DMS114 treated with DMSO at 0.1 percent for 48 hours (cell line): ENCODE measurements around the gene CBLN3.
"Not testable (repeated sequence)": the region's sequence is repeated elsewhere in the genome, so short reads cannot be mapped to it uniquely, and the experiment has no call there.

Experiments used
- DNase-seq: peaks from one replicate; lab custom pipeline; 2025; ENCODE audit not compliant: unreplicated experiment; lab: John Stamatoyannopoulos, UW

CBLN3 gene

DNA sequence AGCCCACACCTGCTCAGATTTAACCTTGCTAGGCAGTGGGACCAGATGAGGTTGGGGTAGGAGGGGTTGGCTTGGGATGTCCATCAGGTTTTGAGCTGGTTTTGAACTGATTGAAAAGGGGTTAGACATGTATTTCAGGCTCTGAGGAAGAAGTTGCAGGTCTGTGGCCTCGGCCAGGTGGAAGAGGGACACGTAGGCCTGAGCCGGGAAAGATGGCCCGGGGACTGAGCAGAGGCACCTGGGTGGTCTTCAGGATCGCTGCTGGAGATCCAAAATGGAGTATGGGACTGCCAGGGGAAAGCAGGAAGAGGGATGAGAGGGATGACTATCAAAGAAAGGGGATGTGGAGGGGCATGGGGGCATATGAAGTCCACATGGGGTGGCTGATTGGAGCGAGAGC, 23.1 kb downstream of the CBLN3 start:
- no peak for DNase-seq

- DNase-seq: no peak
Measured at GRCh38 chr14:24404814-24405213, 24.7 kb downstream of the CBLN3 start.

DNA sequence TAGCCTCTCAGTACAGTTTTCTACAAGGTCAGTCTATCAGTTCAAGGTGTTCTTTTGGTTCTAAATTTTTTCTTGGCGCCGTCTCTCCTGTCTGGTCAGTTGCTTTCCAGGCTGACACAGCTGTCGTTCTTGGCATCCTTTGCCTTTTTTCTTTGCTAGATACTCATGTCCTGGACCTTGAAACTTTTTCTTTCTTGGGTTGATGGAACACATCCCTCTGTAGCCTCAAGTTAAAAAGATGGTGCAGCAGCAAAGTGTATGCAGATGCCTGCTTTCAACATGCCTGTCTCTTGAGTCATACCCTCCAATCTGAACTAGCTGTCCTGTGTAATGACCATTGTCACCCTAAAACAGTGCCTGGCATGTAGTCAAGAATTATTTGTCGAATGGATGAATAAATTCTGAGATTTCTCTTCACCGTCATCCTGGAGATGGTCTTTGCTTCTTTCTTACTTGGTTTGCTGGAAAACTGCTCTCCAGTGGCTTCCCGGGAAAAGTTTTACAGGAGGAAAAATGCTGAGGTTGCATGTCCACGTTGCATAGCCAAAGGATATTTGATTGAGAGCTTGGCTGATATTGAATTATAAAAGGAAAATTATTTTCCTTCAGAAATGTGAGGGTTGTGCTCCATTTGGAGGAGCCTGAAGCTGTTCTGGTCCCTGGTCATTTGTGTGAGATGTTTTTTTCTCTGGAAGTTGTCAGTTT, 26.0 kb downstream of the CBLN3 start:
- DNase-seq: no peak

DNA sequence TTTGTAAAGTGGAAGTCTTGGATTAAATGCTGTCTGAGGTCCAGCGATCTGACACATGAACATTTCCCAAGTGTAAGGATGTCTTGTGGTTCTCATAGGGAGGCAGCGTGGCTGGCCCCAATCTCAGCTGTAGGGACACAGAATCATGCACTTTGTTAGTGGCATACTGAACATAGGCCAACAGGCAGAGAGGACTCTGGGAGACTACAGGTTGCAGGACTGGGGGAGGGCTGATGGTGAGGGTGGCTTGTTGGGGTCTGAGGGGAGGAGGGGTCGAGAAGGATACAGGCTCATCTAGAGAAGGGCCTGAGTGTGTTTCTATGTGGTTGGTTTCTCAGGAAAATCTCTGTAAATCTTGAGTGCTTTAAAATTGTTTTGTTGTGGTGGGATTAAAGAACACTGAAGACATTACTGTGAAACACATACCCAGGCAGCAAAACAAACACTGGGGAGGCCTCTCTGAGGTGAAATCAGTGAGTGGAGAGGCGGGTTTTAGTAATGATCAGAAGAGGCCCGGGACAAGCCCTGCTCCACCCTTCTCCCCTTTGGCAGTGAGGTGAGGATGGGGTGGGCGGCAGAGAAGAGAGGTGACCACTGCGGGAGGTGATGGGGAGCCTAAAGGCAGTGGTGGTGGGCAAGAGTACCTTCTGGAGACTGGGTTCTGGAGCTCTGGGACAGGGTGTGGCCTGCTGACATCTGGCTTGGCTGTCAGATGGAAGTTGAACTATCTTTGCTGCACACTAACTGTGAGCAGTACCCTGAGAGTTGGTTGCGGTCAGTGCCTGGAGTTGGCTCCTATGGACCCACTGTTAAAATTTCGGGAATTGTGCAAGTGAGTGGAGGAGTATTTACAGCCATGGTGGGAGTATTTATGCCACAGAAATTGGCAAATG, 27.4 kb downstream of the CBLN3 start:
- DNase-seq: no peak

- DNase-seq: no peak
Measured at GRCh38 chr14:24399999-24400718, 29.3 kb downstream of the CBLN3 start.

- no peak for DNase-seq
Measured at GRCh38 chr14:24399447-24399822, 30.0 kb downstream of the CBLN3 start.

- no peak for DNase-seq
Measured at GRCh38 chr14:24398653-24399446, 30.6 kb downstream of the CBLN3 start, which contains the start of gene NYNRIN. TSS of gene NYNRIN (plus strand) at chr14:24399003. CDS start at chr14:24399247, 244 bp downstream.

DNA sequence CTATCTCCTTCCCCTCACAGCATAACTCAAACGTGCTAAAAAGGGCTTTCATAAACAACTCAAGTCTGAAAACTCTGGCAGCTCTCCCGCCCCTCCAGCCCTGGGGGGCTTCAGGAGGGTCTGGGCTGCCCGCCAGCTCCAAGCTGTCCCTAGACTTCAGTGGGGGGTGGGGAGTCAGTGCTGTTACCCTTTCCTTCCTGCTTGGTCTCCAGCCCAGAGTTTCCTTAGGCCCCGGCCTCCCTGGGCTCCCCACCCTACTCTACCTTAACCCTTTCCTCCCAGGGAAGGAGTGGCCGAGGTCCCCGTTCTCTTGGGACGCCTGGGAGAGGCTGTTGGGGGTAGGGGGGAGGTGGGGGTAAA, 31.2 kb downstream of the CBLN3 start:
- DNase-seq: no peak

DNA sequence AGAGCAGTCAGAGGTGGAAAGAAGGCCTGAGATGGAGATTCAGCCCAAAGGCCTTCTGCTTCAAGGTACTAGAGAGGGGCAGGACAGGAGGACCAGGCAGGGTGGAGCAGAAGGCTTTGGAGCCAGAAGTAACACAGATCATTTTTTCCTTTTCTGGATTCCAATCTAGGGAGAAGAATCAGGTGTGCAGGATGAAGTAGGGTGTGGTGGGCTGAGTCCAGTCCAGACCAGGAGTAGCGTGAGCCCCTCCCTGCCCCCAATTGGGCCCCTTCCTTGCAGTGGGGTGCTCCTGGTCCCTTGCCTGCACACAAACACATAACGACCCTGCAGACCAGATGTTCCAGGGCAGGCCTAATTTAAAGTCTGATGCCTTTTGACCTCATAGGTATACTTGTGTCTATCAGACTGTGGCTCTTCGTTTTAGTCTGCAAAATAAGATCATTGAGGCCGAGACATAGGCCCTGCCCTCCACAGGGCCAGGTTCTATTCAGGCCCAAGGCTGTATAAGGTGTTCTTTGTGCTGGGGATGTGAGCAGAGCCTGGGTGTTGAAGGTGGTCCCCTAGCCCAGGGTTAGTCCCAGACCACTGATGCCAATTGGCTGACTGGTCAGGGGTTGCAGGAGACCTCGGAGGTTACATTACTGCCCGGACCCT, 31.7 kb downstream of the CBLN3 start:
- no peak for DNase-seq

- DNase-seq: no peak
Measured at GRCh38 chr14:24395609-24396582, 33.6 kb downstream of the CBLN3 start.

- peak; percentile 6 for DNase-seq
Measured at GRCh38 chr14:24394275-24394674, 35.2 kb downstream of the CBLN3 start.

DNA sequence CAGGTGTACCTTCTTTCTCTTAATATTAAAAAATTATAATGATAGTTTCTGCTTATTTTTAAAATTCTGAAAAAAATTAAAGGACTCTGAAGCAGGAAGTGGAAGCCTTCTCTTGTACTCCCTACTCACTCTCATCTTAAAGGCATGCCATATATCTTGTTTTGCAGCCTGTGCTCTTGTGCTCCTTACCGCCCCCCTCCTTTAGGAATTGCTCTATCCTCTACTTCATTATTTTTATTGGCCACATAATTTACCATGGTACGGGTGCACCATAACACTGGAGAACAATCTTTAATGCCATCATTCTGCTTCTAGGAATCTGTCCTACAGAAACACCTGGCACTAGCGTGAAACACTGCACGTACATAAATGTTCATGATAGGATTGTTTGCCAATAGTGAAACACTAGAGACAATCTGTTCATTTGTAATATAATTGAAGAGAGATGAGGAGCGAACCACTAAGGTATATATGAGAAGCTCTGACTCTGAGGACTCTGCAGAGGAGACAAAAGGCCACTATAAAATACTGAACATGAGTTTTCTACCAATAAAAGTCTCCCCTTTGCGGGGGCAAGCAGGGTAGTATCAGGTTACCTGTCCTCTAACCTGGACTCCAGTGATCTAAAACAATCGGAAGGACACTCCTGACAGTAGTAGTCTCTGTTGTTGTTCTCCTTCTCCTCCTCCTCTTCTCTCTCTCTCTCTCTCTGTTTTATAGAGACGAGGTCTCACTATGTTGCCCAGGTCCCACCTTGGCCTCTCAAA, 37.0 kb downstream of the CBLN3 start:
- no peak for DNase-seq

DNA sequence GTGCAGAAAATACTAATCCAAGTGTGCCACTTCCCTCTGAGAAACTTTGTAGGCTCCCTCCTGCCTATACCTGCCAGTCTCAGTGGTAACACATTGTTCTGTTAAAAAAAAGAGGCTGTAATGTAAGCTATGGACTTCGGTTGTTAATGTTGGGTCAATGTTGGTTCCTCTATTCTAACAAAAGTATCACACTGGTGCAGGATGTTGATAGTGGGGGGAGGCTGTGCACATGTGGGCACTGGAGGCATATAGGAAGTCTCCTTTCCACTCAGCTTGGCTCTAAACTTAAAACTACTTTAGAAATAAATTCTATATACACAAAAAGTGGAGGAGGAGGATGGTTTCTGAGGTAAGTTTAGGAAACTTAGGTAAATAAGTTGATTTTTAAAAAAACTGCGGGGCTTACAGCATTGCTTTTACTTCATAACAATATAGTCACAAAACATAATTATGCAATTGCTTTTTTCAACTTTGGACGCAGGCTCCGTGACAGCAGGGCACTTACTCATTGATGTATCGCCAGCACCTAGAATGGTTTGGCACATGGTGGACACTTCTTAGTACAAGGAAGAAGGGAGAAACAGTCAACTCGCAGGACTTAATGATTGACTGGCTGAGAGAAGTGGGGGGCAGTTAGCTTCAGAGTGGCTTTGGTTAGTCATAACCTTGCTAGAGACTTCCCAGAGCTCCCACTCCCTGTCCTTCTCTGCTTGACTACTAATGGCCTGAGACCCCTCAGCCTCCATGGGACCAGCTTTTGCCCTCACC, 38.6 kb downstream of the CBLN3 start:
- no peak for DNase-seq

DNA sequence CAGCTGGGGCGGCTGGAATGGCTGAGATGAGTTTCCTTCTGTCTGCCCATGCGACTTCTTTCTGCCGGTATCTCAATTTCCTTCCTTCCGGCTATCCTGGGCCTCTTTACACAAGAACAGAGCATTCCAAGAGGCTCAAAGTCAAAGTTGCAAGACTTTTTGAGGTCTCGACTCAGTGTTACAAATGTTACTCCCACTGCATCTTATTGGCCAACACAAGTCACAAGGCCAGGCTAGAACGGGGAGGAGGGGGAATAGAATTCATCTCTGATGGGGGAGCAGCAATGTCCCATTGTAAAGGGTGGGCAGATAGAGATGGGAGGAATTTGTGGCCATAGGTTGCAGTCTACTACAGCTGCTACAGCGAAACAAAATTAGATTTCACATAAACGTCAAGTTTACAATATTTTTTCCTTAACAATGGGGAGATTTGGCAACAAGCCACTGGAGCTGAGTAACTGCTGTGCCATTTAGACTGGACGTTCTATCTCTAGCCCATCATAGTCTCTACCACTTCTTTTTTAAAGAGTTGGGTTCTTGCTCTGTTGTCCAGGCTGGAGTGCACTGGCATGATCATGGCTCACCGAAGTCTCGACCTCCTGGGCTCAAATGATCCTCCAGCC, 40.1 kb downstream of the CBLN3 start:
- no peak for DNase-seq

- DNase-seq: no peak
Measured at GRCh38 chr14:24388474-24389179, 40.8 kb downstream of the CBLN3 start.

GRCh38 chr14:24387579-24387978, 41.9 kb downstream of the CBLN3 start:
- DNase-seq: not testable (repeated sequence)

DNA sequence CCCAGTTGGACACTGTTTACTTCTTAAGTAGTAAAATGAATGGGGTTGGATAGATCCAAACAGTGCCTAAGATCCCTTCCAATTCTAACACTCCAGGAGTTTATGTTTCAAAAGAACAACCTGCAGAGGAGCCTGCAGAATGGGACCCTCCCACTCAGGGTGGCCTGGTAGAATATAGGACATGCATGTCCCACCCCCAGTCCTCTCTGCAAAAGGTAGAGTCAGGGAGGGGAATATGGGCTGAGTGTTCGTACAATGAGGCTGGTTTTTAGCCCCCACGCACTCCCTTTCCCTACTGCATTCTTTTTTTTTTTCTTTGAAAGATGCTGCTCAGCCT, 42.5 kb downstream of the CBLN3 start:
- DNase-seq: no peak
